Hepatocyte (in vitro differentiated cells): ENCODE data around the gene CHST15.

Source experiments
- EZH2 ChIP-seq: fragments of 200-600 bp; sonication (generic); IDR thresholded peaks from 2 replicates; pipeline ENCODE4 v1.6.1; 2016; ENCODE audit warnings: antibody characterized with exemption, mild to moderate bottlenecking, borderline replicate concordance
- EZH2phosphoT487 ChIP-seq: fragments of 200-600 bp; sonication (generic); IDR thresholded peaks from one replicate; pipeline ENCODE4 v1.6.1; 2018; ENCODE audit warnings: antibody characterized with exemption, mild to moderate bottlenecking, low read depth, moderate library complexity; ENCODE audit not compliant: unreplicated experiment, severe bottlenecking

- TF ChIP-seq EZH2phosphoT487 (no peak), EZH2 (no peak)
Observed at GRCh38 chr10:124134251-124134893, 41.0 kb upstream of the CHST15 start.
